ENCODE data around the gene MPHOSPH10. TPM values are rescaled to one million over a fixed set of nuclear protein-coding genes. Genes with fewer than 3 reads are reported as not detected.
A peak's percentile ranks its signal among the peaks of the same experiment; 100 is the strongest.
"Not testable (repeated sequence)": the region's sequence is repeated elsewhere in the genome, so short reads cannot be mapped to it uniquely, and the experiment has no call there.

Gene MPHOSPH10
- total RNA-seq, 4 donors from 2014 or later, result 18.9 to 33.0 (median 29.8) TPM

- no peak for DNase-seq
- intact Hi-C loops (cut with DNase I), result no loop called here
- TF ChIP-seq, protein P1, sequence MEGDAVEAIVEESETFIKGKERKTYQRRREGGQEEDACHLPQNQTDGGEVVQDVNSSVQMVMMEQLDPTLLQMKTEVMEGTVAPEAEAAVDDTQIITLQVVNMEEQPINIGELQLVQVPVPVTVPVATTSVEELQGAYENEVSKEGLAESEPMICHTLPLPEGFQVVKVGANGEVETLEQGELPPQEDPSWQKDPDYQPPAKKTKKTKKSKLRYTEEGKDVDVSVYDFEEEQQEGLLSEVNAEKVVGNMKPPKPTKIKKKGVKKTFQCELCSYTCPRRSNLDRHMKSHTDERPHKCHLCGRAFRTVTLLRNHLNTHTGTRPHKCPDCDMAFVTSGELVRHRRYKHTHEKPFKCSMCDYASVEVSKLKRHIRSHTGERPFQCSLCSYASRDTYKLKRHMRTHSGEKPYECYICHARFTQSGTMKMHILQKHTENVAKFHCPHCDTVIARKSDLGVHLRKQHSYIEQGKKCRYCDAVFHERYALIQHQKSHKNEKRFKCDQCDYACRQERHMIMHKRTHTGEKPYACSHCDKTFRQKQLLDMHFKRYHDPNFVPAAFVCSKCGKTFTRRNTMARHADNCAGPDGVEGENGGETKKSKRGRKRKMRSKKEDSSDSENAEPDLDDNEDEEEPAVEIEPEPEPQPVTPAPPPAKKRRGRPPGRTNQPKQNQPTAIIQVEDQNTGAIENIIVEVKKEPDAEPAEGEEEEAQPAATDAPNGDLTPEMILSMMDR (IDR thresholded peaks at IDR 0.05), result peak; percentile 62 to 86 (median 78)
- TF ChIP-seq POLR2A (IDR thresholded peaks at IDR 0.05), result no peak
- Histone ChIP-seq H3K36me3 (no peaks in the 10 kb centered on the region), H3K4me3 (no peak overlapping the region), H3K9me3 (no peaks in the 10 kb centered on the region), H3K27me3 (no peaks in the 10 kb centered on the region), H3K4me1 (peaks cover 9 to 39% (median 21%) of the 10 kb centered on the region in 3 donors), H3K27ac (peak overlapping the region in 3 of 4 donors; percentile 76 to 85 (median 80))
- 1 to 10% methylated on average over 3 of the region's 3 CpGs for WGBS, 2 donors
These were observed 30.1 kb upstream of the MPHOSPH10 start for GRCh38 chr2:71100195-71100964.

GRCh38 chr2:71101656-71102055, 28.8 kb upstream of the MPHOSPH10 start:
- WGBS, 2 donors, result 5 to 15% methylated on average over 1 to 2 of the region's 2 CpGs
- no peaks in the 10 kb centered on the region for H3K27me3 ChIP-seq
- DNase-seq, result no peak
- peaks cover 9 to 39% (median 21%) of the 10 kb centered on the region in 3 donors for H3K4me1 ChIP-seq
- H3K36me3 ChIP-seq, result no peaks in the 10 kb centered on the region
- no peak overlapping the region for H3K4me3 ChIP-seq
- intact Hi-C loops (cut with DNase I), result no loop called here
- no peak for TF ChIP-seq POLR2A (IDR thresholded peaks at IDR 0.05)
- TF ChIP-seq, protein P1 (IDR thresholded peaks at IDR 0.05), result no peak
- peak overlapping the region; percentile 76 to 85 (median 81) for H3K27ac ChIP-seq
- no peaks in the 10 kb centered on the region for H3K9me3 ChIP-seq

GRCh38 chr2:71102981-71103681, 27.3 kb upstream of the MPHOSPH10 start:
- H3K27me3 ChIP-seq, result no peaks in the 10 kb centered on the region
- H3K9me3 ChIP-seq, result no peaks in the 10 kb centered on the region
- 30 to 46% methylated on average over 6 of the region's 6 CpGs for WGBS, 2 donors
- DNase-seq, result no peak
- H3K4me3 ChIP-seq, result no peak overlapping the region
- peaks cover 0 to 6% (median 0%) of the 10 kb centered on the region in 3 donors for H3K36me3 ChIP-seq
- peaks cover 9 to 39% (median 21%) of the 10 kb centered on the region in 3 donors for H3K4me1 ChIP-seq
- intact Hi-C loops (cut with DNase I), result no loop called here
- TF ChIP-seq, protein P1 (IDR thresholded peaks at IDR 0.05), result no peak
- TF ChIP-seq POLR2A (IDR thresholded peaks at IDR 0.05), result no peak
- H3K27ac ChIP-seq, result peak overlapping the region; percentile 76 to 85 (median 81)

GRCh38 chr2:71103809-71104208, 26.6 kb upstream of the MPHOSPH10 start:
- Histone ChIP-seq H3K9me3 (no peaks in the 10 kb centered on the region), H3K4me1 (peaks cover 9 to 39% (median 21%) of the 10 kb centered on the region in 3 donors), H3K27me3 (no peaks in the 10 kb centered on the region), H3K36me3 (peaks cover 0 to 13% (median 0%) of the 10 kb centered on the region in 3 donors), H3K27ac (peak overlapping the region; percentile 76 to 85 (median 81)), H3K4me3 (no peak overlapping the region)
- 65 to 78% methylated on average over 1 to 3 of the region's 5 CpGs for WGBS, 2 donors
- intact Hi-C loops (cut with DNase I), result no loop called here
- no peak for DNase-seq
- TF ChIP-seq POLR2A (IDR thresholded peaks at IDR 0.05), result no peak
- TF ChIP-seq, protein P1 (IDR thresholded peaks at IDR 0.05), result no peak

- intact Hi-C loops (cut with DNase I); H3K9me3 ChIP-seq; DNase-seq; H3K4me3 ChIP-seq; H3K27ac ChIP-seq; H3K27me3 ChIP-seq: not testable (repeated sequence)
- WGBS, 2 donors, result 78 to 79% methylated on average over 6 of the region's 6 CpGs
- Histone ChIP-seq H3K4me1 (peaks cover 9 to 29% (median 13%) of the 10 kb centered on the region in 3 donors), H3K36me3 (peaks cover 0 to 36% (median 0%) of the 10 kb centered on the region in 3 donors)
- TF ChIP-seq, protein P1 (IDR thresholded peaks at IDR 0.05), result peak in 1 of 6 experiments; percentile 11
These were observed 24.0 kb upstream of the MPHOSPH10 start for GRCh38 chr2:71106463-71106862.
